OCI-LY1 (cell line): ENCODE results near the gene GKN1.

Source experiments
- H2AFZ ChIP-seq: fragments of 200-600 bp; sonication (generic), shearing (Covaris generic); 2 replicates; pipeline ENCODE4 v1.6.0; 2014; ENCODE audit warnings: antibody characterized with exemption, mild to moderate bottlenecking, low read length
- H3F3A ChIP-seq: fragments of 200-600 bp; sonication (generic), shearing (Covaris generic); 2 replicates; pipeline ENCODE4 v1.6.0; 2014; ENCODE audit warnings: mild to moderate bottlenecking, antibody characterized with exemption, low read length, moderate library complexity; ENCODE audit not compliant: insufficient read depth
- H3K27ac ChIP-seq: fragments of 200-600 bp; sonication (generic); 2 replicates; pipeline ENCODE4 v1.5.1; 2014; ENCODE audit warnings: low read length, mixed run types, mild to moderate bottlenecking, low read depth; ENCODE audit not compliant: poor library complexity, severe bottlenecking
- H3K27me3 ChIP-seq: fragments of 200-600 bp; sonication (generic); 2 replicates; pipeline ENCODE4 v1.6.0; 2014; ENCODE audit warnings: antibody characterized with exemption, mild to moderate bottlenecking, low read length, moderate library complexity; ENCODE audit not compliant: insufficient read depth
- H3K36me3 ChIP-seq: fragments of 200-600 bp; sonication (generic); 2 replicates; pipeline ENCODE4 v1.6.1; 2014; ENCODE audit warnings: mild to moderate bottlenecking, antibody characterized with exemption, low read length, moderate library complexity, mixed read lengths; ENCODE audit not compliant: insufficient read depth
- H3K4me1 ChIP-seq: fragments of 200-600 bp; sonication (generic); 2 replicates; pipeline ENCODE4 v1.5.1; 2014; ENCODE audit warnings: mild to moderate bottlenecking, low read length, moderate library complexity; ENCODE audit not compliant: insufficient read depth, severe bottlenecking
- H3K4me2 ChIP-seq: fragments of 200-600 bp; sonication (generic), shearing (Covaris generic); 2 replicates; pipeline ENCODE4 v1.6.1; 2014; ENCODE audit warnings: low read length
- H3K4me3 ChIP-seq: fragments of 200-600 bp; sonication (generic); 2 replicates; pipeline ENCODE4 v1.5.1; 2014; ENCODE audit warnings: low read length, low read depth, mild to moderate bottlenecking, mixed read lengths; ENCODE audit not compliant: poor library complexity, severe bottlenecking
- H3K79me2 ChIP-seq: fragments of 200-600 bp; shearing (Covaris generic); 2 replicates; pipeline ENCODE4 v1.6.1; 2016; ENCODE audit warnings: mixed run types, low read length, mixed read lengths; ENCODE audit not compliant: insufficient read depth
- H3K9ac ChIP-seq: fragments of 200-600 bp; sonication (generic), shearing (Covaris generic); 2 replicates; pipeline ENCODE4 v1.6.1; 2014; ENCODE audit warnings: mild to moderate bottlenecking, low read length, mixed read lengths
- H3K9me2 ChIP-seq: fragments of 200-600 bp; sonication (generic), shearing (Covaris generic); 2 replicates; pipeline ENCODE4 v1.6.1; 2014; ENCODE audit warnings: low read depth, mild to moderate bottlenecking, low read length, mixed read lengths
- H3K9me3 ChIP-seq: fragments of 200-600 bp; shearing (Covaris generic); 2 replicates; pipeline ENCODE4 v1.6.1; 2014; ENCODE audit warnings: low read length, mixed read lengths
- H4K20me1 ChIP-seq: fragments of 200-600 bp; sonication (generic), shearing (Covaris generic); 2 replicates; pipeline ENCODE4 v1.6.0; 2016; ENCODE audit warnings: mild to moderate bottlenecking, low read length; ENCODE audit not compliant: insufficient read depth
- CTCF ChIP-seq: fragments of 200-600 bp; sonication (generic), shearing (Covaris generic); IDR thresholded peaks from 2 replicates; pipeline ENCODE4 v1.5.1; 2017; ENCODE audit warnings: mild to moderate bottlenecking, antibody characterized with exemption, low read length, moderate library complexity, mixed read lengths
- EZH2 ChIP-seq: fragments of 200-600 bp; sonication (generic), shearing (Covaris generic); IDR thresholded peaks from 2 replicates; pipeline ENCODE4 v1.8.0; 2017; ENCODE audit warnings: borderline replicate concordance, mixed run types, mild to moderate bottlenecking, antibody characterized with exemption, low read length, moderate library complexity, mixed read lengths

GKN1 gene

GRCh38 chr2:69023236-69023635, 48.8 kb downstream of the GKN1 start:
- Histone ChIP-seq H3K36me3 (no peaks in the 10 kb centered on the region), H3K4me1 (no peaks in the 10 kb centered on the region), H3K27me3 (no peaks in the 10 kb centered on the region), H3F3A (no peaks in the 10 kb centered on the region), H4K20me1 (no peaks in the 10 kb centered on the region), H3K27ac (no peak overlapping the region), H2AFZ (no peak overlapping the region), H3K9me2 (no peaks in the 10 kb centered on the region), H3K9me3 (no peaks in the 10 kb centered on the region), H3K4me3 (no peak overlapping the region), H3K9ac (no peak overlapping the region), H3K79me2 (no peaks in the 10 kb centered on the region), H3K4me2 (no peak overlapping the region)
- TF ChIP-seq EZH2: no peak

GRCh38 chr2:69026026-69026425, 51.6 kb downstream of the GKN1 start:
- Histone ChIP-seq H3K27me3 (no peaks in the 10 kb centered on the region), H3K27ac (no peak overlapping the region), H3K9ac (no peak overlapping the region), H3K4me3 (no peak overlapping the region), H4K20me1 (no peaks in the 10 kb centered on the region), H3K79me2 (no peaks in the 10 kb centered on the region), H3K9me2 (no peaks in the 10 kb centered on the region), H3K36me3 (no peaks in the 10 kb centered on the region), H3K9me3 (no peaks in the 10 kb centered on the region), H3F3A (no peaks in the 10 kb centered on the region), H2AFZ (no peak overlapping the region), H3K4me1 (no peaks in the 10 kb centered on the region), H3K4me2 (no peak overlapping the region)
- TF ChIP-seq CTCF (peak; percentile 79), EZH2 (no peak)

- H3K36me3 ChIP-seq: no peaks in the 10 kb centered on the region
- no peaks in the 10 kb centered on the region for H3K9me2 ChIP-seq
- no peaks in the 10 kb centered on the region for H4K20me1 ChIP-seq
- no peak overlapping the region for H3K9ac ChIP-seq
- no peaks in the 10 kb centered on the region for H3K27me3 ChIP-seq
- no peak overlapping the region for H3K4me2 ChIP-seq
- H3K4me3 ChIP-seq: no peak overlapping the region
- no peak for TF ChIP-seq CTCF
- TF ChIP-seq EZH2: no peak
- no peak overlapping the region for H2AFZ ChIP-seq
- no peaks in the 10 kb centered on the region for H3F3A ChIP-seq
- H3K9me3 ChIP-seq: no peaks in the 10 kb centered on the region
- no peaks in the 10 kb centered on the region for H3K79me2 ChIP-seq
- H3K4me1 ChIP-seq: no peaks in the 10 kb centered on the region
- no peak overlapping the region for H3K27ac ChIP-seq
These were observed 52.4 kb downstream of the GKN1 start for GRCh38 chr2:69026691-69027459.
